HG02981 (cell line): ENCODE measurements around the gene LUZP2.

Experiments used
- ATAC-seq: cut with Tn5 transposase; IDR thresholded peaks from one replicate; pipeline ENCODE4 v1.9.1; 2021; ENCODE audit warnings: mild to moderate bottlenecking, moderate library complexity; ENCODE audit not compliant: unreplicated experiment

LUZP2 gene

DNA sequence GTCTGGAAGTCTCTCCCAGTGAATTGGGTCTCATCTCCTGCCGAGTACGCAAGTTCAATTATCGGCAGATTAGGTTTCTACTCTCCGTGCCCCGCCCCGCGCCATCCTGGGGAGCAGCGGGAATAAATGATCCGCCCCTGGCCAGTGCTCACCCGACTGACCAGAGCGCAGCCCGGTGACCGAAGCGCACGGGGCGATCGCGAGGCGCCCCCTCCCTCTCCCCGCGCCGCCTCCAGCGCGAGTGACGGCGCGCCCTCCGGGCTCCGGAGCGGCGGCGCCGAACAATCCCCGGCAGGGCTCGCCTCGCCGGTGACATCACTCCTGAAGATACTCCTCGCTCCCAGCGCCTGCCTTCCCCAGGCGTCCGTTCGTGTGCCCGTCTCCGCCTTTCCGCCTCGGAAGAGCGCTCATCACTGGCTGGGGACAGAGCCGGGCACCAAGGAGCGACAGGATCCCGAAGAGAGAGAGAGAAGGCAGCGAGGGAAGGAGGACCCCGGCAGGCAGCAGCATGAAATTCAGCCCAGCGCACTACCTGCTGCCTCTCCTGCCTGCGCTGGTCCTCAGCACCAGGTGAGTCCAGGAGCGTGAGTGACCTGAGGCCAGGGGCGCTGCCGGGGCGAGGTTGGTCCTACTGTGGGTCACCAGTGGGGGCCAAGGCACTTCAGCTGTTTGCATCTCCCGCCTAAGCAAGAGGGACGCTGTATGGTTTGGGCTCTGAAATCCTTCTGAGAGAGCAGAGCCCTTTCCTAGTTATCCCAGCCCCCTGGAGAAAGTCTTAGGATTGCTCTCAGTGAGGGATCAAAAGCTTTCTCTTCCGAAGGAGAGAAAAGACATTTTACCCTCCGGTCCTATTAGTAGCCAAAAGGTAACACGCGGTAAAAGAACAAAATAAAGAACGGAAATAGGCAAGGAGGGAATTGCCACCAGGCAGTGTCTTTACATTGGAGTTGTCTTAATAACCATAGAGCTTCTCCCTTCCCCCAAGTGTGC, at the start of gene LUZP2:
LUZP2 (plus strand) TSS at position 318 of the 990 bp plus-strand sequence.
- no peak for ATAC-seq

- ATAC-seq = no peak
Observed at GRCh38 chr11:24453129-24453718, 43.6 kb upstream of the LUZP2 start.

DNA sequence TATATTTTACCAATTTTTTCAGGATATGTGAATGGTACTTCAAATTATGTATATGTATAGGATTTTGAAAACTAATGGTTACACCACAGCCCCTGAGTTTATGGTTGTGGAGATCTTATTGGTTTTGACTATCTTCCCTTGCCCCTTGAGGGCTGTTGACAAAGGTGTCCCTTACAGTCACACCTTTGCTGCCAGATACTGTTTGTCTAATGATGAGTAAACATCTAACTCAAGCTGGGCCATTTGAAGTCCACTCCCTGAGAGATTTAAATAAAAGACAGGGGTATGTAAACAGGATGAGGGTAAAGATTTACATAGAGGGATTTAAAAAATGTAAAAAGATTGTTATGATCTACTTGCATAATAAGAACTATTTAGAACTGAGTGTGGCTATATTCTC, 38.9 kb upstream of the LUZP2 start:
- no peak for ATAC-seq

- ATAC-seq = no peak
Observed at GRCh38 chr11:24470431-24470830, 26.4 kb upstream of the LUZP2 start.

DNA sequence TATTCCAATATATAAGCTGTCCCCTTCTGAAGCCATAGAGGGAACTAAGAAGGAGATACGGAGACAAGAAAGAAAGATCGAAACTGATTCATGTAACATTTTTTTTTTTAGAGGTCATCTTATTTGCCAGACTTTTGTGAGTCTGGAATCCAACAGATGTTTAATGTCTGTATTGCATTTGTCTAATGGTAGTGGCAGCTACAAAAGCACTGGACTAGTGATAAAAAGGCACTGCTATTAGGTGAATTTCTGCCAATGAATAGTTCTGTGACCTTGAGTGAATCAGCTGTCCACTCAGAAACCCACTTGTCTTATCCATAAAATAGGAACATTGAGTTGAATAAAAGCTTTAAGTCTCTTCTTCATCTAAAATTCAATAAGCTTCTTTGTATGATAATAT, 25.8 kb upstream of the LUZP2 start:
- ATAC-seq = no peak

- no peak for ATAC-seq
Observed at GRCh38 chr11:24478718-24479117, 18.1 kb upstream of the LUZP2 start.

DNA sequence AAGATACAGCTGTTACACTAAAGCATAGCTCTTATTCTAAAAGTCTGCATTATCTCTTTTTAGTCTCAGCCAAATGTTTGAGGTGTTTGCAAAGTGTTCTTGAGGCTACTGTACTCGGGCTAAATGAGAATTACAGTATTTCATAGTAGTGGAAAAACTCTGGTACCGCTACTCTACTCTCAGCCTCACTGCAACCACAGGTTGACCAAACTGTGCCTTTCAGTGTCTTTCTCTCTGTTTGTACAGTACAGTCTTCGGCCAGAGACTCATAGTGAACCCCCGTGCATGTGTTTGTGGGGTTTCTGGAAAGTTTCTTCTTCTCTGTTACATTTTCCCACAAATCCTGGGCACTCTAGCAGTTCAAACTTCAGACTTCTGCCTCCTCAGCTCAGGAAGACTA, 7.4 kb upstream of the LUZP2 start:
- ATAC-seq = no peak

GRCh38 chr11:24496386-24496735, 492 bp upstream of the LUZP2 start:
- no peak for ATAC-seq

- no peak for ATAC-seq
Observed at GRCh38 chr11:24497831-24498230, 978 bp downstream of the LUZP2 start.

GRCh38 chr11:24502425-24502824, 5.6 kb downstream of the LUZP2 start:
- no peak for ATAC-seq

DNA sequence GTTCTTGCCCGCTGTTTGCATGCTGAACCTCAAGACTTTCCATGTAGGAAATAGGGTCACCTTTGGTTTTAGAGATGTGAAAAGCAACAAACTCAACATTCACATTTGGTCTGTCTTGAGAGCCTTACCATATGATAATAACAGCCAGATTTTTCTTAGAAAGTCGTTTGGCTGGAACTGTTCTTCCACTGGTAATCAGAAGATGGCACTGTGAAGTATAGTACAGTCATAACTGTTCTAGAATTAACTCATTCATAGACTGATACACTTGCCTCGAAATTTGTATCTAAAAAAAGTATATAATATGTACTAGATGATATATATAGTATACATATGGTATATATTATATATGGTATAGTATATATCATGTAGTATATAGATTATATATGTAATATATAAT, 12.3 kb downstream of the LUZP2 start:
- ATAC-seq = peak; percentile 76

DNA sequence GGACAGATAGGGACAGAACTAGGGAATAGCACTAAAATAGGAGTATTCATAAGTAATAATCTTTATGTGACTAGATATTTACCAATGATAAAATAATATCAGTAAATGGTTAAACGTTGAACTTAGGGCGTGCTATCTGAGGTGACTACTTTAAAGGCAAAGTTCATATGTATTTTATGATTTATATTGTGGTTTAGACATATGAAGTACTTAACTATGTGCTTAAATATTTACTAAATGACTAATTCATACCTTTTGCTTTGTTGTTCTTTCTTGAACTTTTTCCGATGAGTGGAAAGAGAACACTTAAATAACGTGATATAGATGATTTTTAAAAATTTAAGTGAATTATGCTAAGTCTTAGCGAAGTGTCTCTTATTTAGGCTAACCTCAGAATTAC, 14.7 kb downstream of the LUZP2 start:
- ATAC-seq = no peak

GRCh38 chr11:24513479-24514218, 16.8 kb downstream of the LUZP2 start:
- no peak for ATAC-seq

DNA sequence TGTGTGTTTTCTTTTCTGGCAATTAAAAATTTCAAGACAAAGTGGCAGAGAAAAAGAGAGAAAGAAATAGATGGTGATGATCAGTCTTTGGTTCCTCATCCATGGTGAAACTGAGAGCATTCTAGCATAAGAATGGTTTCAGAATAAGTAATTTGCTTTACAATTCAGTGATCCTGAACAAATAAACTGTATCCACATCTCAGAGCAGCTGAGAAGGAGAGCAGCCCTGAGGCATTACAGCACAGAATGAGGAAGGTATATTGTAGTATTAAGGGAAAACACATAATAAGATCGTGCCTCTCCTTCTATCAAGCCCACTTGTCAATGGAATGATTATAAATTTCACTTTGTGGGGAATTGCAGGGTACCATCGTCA, 17.4 kb downstream of the LUZP2 start:
- ATAC-seq = no peak

GRCh38 chr11:24515632-24516031, 18.8 kb downstream of the LUZP2 start:
- no peak for ATAC-seq

GRCh38 chr11:24516638-24517037, 19.8 kb downstream of the LUZP2 start:
- no peak for ATAC-seq

DNA sequence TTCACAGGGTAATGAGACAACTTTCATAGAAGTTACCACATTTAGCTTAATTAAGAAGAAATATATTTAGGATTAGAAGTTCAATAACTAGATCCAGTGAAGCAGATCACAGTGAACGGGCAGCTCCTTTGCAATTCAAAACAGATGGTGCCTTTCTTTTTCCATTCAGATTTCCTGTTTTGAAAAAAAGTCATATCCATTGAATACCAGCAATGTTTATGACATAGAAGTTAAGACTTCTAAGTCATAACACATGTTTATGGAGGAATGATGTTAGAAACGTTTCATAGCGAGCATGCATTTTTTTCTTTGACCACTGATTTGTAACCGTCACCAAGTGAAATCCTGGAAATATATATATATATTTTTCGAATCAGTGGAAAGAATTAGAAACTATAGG, 24.7 kb downstream of the LUZP2 start:
- no peak for ATAC-seq

DNA sequence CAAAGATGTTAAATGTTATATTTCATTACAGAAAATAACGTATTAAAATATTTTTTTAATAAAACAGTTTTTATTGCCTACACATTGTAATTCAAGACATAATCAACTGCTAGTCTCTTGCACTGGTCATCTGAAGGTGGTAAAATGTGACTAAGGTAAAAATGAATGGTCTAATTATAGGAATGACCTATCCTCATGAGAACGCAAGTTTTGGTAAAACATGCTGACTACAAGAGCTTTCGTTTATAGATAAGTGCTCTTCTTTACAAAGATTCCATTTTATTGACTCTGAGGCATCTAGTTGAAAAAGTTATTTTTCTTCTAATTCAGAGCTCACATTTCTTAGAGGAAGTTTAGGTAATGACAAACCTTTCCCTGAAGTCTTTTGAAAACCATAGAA, 27.3 kb downstream of the LUZP2 start:
- ATAC-seq = no peak

- no peak for ATAC-seq
Observed at GRCh38 chr11:24531528-24531927, 34.7 kb downstream of the LUZP2 start.

DNA sequence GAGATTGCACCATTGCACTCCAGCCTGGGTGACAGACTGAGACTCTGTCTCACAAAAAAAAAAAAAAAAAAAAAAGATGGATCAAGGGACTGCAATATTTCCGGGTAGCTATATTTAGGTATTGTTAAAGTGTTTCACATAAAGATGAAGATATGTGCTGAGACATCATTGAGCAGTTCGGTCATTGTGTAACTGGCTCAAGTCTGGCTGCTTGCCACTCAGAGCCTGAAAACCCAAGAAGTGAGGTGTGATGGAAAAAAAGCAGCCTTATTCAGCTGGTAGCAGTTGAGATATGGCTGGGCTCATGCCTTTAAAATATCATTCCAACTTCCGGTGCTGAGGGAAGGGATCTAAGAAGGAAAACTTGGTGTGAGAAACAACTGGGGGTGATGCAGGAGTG, 46.9 kb downstream of the LUZP2 start:
- no peak for ATAC-seq

GRCh38 chr11:24556693-24557092, 59.8 kb downstream of the LUZP2 start:
- ATAC-seq = peak; percentile 71

- no peak for ATAC-seq
Observed at GRCh38 chr11:24559315-24559714, 62.5 kb downstream of the LUZP2 start.
